Ovary (tissue), 9 donors: Measurements from ENCODE around the gene DLEC1. TPM values are rescaled to one million over a fixed set of nuclear protein-coding genes. Genes with fewer than 3 reads are reported as not detected.

ENCODE experiments used
- DNase-seq, 5 donors: peaks; one replicate each; pipeline ENCODE4 v3.0.0-alpha.2; 2019 to 2020
- H3K27ac ChIP-seq, 2 donors: fragments of 200-600 bp; one replicate each; pipeline versions ENCODE4 v1.5.1 to v1.8.0; 2019 to 2022
- H3K27me3 ChIP-seq: fragments of 200-600 bp; one replicate; pipeline ENCODE4 v1.8.0; 2022
- H3K36me3 ChIP-seq: fragments of 200-600 bp; sonication (generic); one replicate; pipeline ENCODE4 v1.5.1; 2019
- H3K4me1 ChIP-seq: one replicate; pipeline ENCODE4 v1.8.1; 2013; ENCODE audit warnings: mild to moderate bottlenecking, moderate library complexity; ENCODE audit not compliant: insufficient read depth
- H3K4me3 ChIP-seq: fragments of 200-600 bp; sonication (generic); one replicate; pipeline ENCODE4 v1.5.1; 2017
- H3K9me3 ChIP-seq, 2 donors: fragments of 200-600 bp in 1 of 2; sonication (generic) in 1 of 2; one replicate each; pipeline versions ENCODE4 v1.5.1 to v1.8.1; 2013 to 2019; ENCODE audit warnings: mild to moderate bottlenecking in 1 of 2, moderate library complexity in 1 of 2
- CTCF ChIP-seq, 3 donors: fragments of 450-650 bp in 2 of 3; fragments of 200-600 bp in 1 of 3; IDR thresholded peaks; one replicate each; pipeline versions ENCODE4 v1.5.1 to v1.8.0; 2016 to 2022; ENCODE audit warnings: antibody characterized with exemption in 3 of 3, mild to moderate bottlenecking in 1 of 3
- EP300 ChIP-seq: sonication (generic); formaldehyde crosslinking; IDR thresholded peaks from one replicate; pipeline ENCODE4 v1.6.1; 2017; ENCODE audit warnings: antibody characterized with exemption
- POLR2A ChIP-seq: fragments of 450-650 bp; IDR thresholded peaks from one replicate; pipeline ENCODE4 v1.6.1; 2017; ENCODE audit warnings: antibody characterized with exemption, mild to moderate bottlenecking, moderate library complexity
- WGBS, 3 donors: extraction: QIAGEN DNeasy Blood & Tissue Kit in 1 of 3; methylation state at CpG; one replicate each; pipeline versions ENCODE4 v1.1.5 to v1.1.7; 2013 to 2017; 5-methylcytosine and 5-hydroxymethylcytosine counted together
- intact Hi-C, 4 donors: fragments of 100-400 bp; cut with DNase I; formaldehyde crosslinking; loops; one replicate each; pipeline versions ENCODE4 v1.11.0 to v1.15.1; 2022 to 2023
- polyA plus RNA-seq, 2 donors: library from polyadenylated mRNA; stranded (reverse); fragments of 200-250 nt in 1 of 2; fragments of 350-450 nt in 1 of 2; fragmentation: Illumina TruSeq in 1 of 2; extraction: RNeasy Lipid Tissue Mini Kit (QIAGEN cat#74804) in 1 of 2; gene quantifications; one replicate each; pipeline ENCODE4 v1.2.3, GENCODE V29; 2013 to 2014
- small RNA-seq: library from RNA; depleted of rRNA; stranded (forward); fragments of <200 nt; gene quantifications from one replicate; pipeline ENCODE3, GENCODE V24; 2016
- total RNA-seq, 7 donors: library from RNA; depleted of rRNA in 2 of 7; stranded (reverse); fragments of >200 nt in 2 of 7; fragmentation: NEBNext Ultra II Directional in 3 of 7; extraction: Animal tissue kit (Norgen Biotek cat#: 25700) in 3 of 7; gene quantifications; one replicate each; pipeline versions ENCODE4 v1.1.0 to v1.2.4, GENCODE V29; 2016 to 2023
- donor health status: DM: no; HTN: no; CAD: no; lungs with moderate emphysema.
- donor health status: DM: no; HTN: no; CAD: no.
- donor health status: Bipolar disorder and iron deficiency.
- donor health status: DM: yes; HTN: yes; CAD: no.
- donor health status: DM: no; HTN: no; CAD: no.
- donor health status: DM: yes; HTN: yes; CAD: no.

The DLEC1 gene
- total and polyA plus RNA-seq, 9 donors = 0.93 to 23.8 (median 3.0) TPM

GRCh38 chr3:38170722-38171121, 131.7 kb downstream of the DLEC1 start:
- 91 to 94% (median 92%) methylated on average over 4 of the region's 4 CpGs for WGBS, 3 donors
- Histone ChIP-seq H3K27me3 (no peaks in the 10 kb centered on the region), H3K4me3 (no peak overlapping the region), H3K9me3 (no peaks in the 10 kb centered on the region), H3K4me1 (peaks cover 5% of the 10 kb centered on the region), H3K27ac (no peak overlapping the region), H3K36me3 (no peaks in the 10 kb centered on the region)
- no peak for DNase-seq
- intact Hi-C loops = no loop called here
- TF ChIP-seq CTCF (IDR thresholded peaks at IDR 0.05) (no peak), POLR2A (no peak), EP300 (no peak)

- Histone ChIP-seq H3K4me3 (no peak overlapping the region), H3K4me1 (peaks cover 2% of the 10 kb centered on the region), H3K9me3 (no peaks in the 10 kb centered on the region), H3K27me3 (no peaks in the 10 kb centered on the region), H3K27ac (no peak overlapping the region), H3K36me3 (no peaks in the 10 kb centered on the region)
- DNase-seq = no peak
- TF ChIP-seq POLR2A = no peak
- intact Hi-C loops = no loop called here
- 71 to 81% (median 79%) methylated on average over 2 of the region's 2 CpGs for WGBS, 3 donors
Measured at GRCh38 chr3:38171622-38172021, 132.6 kb downstream of the DLEC1 start.

Small RNA genes within 50 kb of the gene (small RNA-seq; reads per million reads assigned to genes)
- gene RF00019 = not detected

Other genes with a start within 250 kb of the DLEC1 start
- 10 to 100 TPM; 16.5 to 41.1 (median 34.2) TPM for gene CTDSPL, start 177.3 kb upstream of the DLEC1 start, total RNA-seq
- gene CTDSPL, start 177.3 kb upstream of the DLEC1 start, polyA plus RNA-seq = 10 to 100 TPM; 14.8 to 36.4 TPM
- 10 to 100 TPM in 2 of 7 donors, 1 to 10 TPM in 5; 5.2 to 13.2 (median 8.8) TPM for gene VILL, start 48.4 kb upstream of the DLEC1 start, total RNA-seq
- gene VILL, start 48.4 kb upstream of the DLEC1 start, polyA plus RNA-seq = 10 to 100 TPM in 1 of 2 donors, 1 to 10 TPM in 1; 4.8 to 12.3 TPM
- gene PLCD1, start 9.6 kb upstream of the DLEC1 start, total RNA-seq = 10 to 100 TPM; 12.3 to 62.3 (median 27.0) TPM
- 10 to 100 TPM; 21.2 to 30.0 TPM for gene PLCD1, start 9.6 kb upstream of the DLEC1 start, polyA plus RNA-seq
- 10 to 100 TPM; 27.1 to 50.4 (median 44.9) TPM for gene ACAA1, start 97.9 kb downstream of the DLEC1 start, total RNA-seq
- 10 to 100 TPM; 41.3 to 42.7 TPM for gene ACAA1, start 97.9 kb downstream of the DLEC1 start, polyA plus RNA-seq
- gene MYD88, start 99.5 kb downstream of the DLEC1 start, total RNA-seq = 10 to 100 TPM; 12.8 to 32.5 (median 24.0) TPM
- gene MYD88, start 99.5 kb downstream of the DLEC1 start, polyA plus RNA-seq = 10 to 100 TPM; 19.1 to 58.9 TPM
- gene OXSR1, start 126.3 kb downstream of the DLEC1 start, total RNA-seq = 10 to 100 TPM; 17.0 to 41.1 (median 29.4) TPM
- gene OXSR1, start 126.3 kb downstream of the DLEC1 start, polyA plus RNA-seq = 10 to 100 TPM; 12.4 to 24.9 TPM
- gene SLC22A13, start 226.6 kb downstream of the DLEC1 start, total RNA-seq = under 1 TPM in 5 of 7 donors, not detected in 2; 0.12 to 0.46 (median 0.18) TPM
- gene SLC22A13, start 226.6 kb downstream of the DLEC1 start, polyA plus RNA-seq = not detected
- gene SLC22A14, start 243.1 kb downstream of the DLEC1 start, total RNA-seq = under 1 TPM in 1 of 7 donors, not detected in 6; 0.12 TPM
- under 1 TPM in 1 of 2 donors, not detected in 1; 0.55 TPM for gene SLC22A14, start 243.1 kb downstream of the DLEC1 start, polyA plus RNA-seq